GM12874 (cell line): Measurements from ENCODE around the gene KIF5C.

ENCODE experiments used
- TF ChIP-seq, protein P1 (sequence below): IDR thresholded peaks from 2 replicates; pipeline ENCODE4 v1.5.1; 2011; ENCODE audit warnings: low read depth, mild to moderate bottlenecking, control low read depth, low read length, moderate library complexity; ENCODE audit not compliant: insufficient read depth

Gene KIF5C

DNA sequence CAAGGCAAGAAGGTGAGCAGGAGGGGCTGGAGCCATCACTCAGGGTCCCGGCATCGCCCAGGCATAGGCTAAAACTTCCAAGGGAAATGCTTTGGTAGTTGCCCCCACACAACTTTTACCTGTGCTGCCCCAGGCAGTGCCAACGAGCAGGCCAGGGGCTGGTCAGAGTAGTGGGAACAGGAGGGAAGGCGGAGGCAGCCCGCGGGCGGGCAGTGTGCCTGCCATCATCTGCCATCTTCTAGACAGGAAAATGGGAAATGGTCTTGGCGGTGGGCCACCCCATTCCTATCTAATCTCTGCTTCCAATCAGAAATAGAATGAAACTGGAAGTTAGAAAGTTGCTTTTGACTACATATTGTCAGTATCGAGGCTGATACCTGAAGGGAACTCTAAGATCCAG lies 137.5 kb downstream of the KIF5C start:
- TF ChIP-seq, protein P1, sequence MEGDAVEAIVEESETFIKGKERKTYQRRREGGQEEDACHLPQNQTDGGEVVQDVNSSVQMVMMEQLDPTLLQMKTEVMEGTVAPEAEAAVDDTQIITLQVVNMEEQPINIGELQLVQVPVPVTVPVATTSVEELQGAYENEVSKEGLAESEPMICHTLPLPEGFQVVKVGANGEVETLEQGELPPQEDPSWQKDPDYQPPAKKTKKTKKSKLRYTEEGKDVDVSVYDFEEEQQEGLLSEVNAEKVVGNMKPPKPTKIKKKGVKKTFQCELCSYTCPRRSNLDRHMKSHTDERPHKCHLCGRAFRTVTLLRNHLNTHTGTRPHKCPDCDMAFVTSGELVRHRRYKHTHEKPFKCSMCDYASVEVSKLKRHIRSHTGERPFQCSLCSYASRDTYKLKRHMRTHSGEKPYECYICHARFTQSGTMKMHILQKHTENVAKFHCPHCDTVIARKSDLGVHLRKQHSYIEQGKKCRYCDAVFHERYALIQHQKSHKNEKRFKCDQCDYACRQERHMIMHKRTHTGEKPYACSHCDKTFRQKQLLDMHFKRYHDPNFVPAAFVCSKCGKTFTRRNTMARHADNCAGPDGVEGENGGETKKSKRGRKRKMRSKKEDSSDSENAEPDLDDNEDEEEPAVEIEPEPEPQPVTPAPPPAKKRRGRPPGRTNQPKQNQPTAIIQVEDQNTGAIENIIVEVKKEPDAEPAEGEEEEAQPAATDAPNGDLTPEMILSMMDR, result no peak

DNA sequence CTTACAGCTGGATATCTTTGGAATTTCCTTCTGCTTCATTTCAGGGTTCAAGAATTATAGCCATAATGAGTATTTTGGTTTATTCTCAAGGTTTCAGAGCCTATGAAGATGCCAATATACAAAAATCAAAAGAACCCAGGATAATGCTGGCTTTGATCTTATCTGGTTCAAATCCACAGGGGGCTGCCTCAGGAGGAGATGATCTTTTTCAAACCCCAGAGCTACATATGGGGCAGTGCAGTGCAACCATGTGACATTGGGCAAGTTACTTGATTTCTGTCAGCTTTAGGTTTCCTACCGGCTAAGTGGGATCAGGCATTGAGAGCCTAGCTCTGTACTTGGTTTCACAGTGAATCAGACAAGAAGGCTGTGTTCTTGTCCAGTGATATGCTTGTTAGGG lies 140.5 kb downstream of the KIF5C start:
- TF ChIP-seq, protein P1, result no peak

DNA sequence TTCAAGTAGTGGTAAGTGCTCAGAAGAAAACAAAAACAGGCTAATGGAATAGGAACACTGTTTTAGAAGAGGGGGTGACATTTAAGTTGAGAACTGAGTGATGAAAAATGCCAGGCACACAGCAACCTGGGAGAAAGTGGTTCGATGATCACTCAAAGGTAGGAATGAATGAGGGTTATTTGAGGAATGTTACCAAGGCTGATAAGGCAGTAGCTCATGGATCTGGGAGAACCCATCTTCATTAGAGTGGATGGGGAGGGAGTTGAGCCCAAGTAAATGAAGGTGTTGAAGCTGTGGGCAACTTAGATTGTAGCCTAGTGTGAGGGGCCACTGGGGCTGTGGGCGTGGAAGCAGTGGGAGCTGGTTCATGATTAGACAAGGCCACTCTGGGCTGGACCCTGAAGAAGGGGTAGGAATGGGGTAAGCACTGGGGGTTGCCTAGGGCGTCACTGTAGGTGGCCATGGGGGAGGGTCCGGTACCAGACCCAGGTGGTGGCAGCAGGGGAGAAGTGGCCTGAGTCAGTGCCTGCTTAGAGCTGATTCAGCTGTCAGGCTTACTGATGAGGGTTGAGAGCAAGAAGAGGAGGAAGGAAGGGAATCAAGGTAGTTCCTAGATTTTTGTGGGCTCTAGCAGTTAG lies 141.0 kb downstream of the KIF5C start:
- TF ChIP-seq, protein P1, result no peak

DNA sequence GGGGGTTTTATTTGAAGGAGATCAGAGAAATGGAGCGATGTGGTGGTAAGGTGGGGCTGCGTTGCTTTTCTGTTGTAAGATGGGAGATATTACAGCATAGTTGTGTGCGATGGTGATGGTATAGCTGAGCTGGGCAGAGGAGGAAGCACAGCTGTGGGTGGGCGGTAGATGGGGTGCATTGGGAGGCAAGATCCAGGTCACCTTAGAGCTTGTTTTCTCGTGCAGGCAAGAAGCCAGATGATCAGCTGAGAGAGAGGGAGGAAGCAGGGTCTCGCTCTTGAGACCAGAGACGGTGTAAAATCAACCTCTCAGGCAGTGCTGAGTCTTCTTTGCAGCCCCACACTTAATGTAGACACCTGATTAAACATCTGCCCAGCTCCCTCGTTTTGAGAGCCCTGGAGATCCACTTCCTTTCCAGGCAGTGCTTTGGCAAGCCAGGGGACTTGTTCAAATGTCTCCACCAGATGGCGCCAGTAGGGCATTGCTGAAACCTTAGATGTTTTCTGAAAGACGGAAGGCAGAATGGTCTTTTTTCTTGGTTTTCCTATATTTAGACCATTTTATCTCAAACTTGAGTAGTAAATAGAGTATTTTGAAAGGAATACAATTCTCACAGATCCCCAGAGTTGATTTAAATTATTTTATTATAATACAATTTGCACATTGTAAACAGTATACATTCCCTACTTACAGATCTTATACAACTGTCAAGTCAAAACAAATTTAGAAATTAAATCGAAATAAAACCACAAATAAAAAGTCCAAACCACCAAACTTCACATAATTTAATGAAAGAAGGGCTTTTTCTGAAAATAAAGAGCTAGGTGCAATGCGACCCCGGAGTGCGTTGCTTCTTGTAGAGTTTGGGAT lies 142.3 kb downstream of the KIF5C start:
- TF ChIP-seq, protein P1, result peak; percentile 72

GRCh38 chr2:149018981-149019380 lies 144.0 kb downstream of the KIF5C start:
- TF ChIP-seq, protein P1, result no peak

DNA sequence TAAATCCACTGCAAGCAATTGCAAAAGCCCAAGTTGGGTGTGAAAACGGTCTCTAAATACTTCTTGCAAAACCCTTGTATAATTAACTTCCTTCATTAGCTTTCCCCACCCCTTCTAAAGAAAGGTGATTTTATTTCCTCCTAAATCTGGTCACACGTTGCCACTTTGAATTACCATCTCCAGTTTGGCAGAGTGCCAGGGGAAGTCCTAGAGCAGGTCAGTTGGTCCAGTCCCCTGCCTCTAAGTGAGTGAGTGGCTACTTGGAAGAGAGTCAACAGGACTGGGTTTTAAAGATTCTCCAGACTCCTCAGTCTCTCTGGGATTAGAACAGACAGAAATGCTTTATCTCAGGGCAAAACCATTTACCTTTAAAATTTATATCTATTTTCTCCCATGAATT lies 144.7 kb downstream of the KIF5C start:
- TF ChIP-seq, protein P1, result no peak

DNA sequence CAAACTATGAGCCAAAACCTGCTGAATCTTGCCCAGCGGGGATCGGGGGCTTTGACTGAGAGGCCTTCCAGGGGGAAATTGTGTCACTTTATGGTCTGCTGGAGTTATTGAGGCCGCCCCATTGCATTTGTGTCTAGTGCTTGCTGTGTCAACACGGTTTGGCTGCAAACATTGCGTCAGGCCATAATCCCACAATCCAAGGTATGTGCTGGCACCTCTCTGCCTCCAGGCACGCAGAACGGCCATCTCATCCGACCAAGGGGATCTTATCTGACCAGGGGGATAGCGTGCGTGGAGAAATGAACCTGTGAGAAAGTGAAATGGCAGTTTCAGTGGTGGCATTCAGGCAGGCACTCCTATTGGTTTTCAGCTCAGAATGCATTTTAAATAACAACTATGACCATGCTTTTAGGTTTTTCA lies 145.4 kb downstream of the KIF5C start:
- TF ChIP-seq, protein P1, result no peak
